A549 treated with Hydrocortisone at 1 μM for 4 hours (cell line): Measurements from ENCODE around the gene VPS52. TPM values are rescaled to one million over a fixed set of nuclear protein-coding genes. Genes with fewer than 3 reads are reported as not detected.

Experiments used
- total RNA-seq: library from RNA; stranded (reverse); fragments of 200-300 nt; extraction: Qiagen RNA extraction; gene quantifications from 5 replicates; pipeline ENCODE4 v1.2.3, GENCODE V29; 2022

The VPS52 gene, protein sequence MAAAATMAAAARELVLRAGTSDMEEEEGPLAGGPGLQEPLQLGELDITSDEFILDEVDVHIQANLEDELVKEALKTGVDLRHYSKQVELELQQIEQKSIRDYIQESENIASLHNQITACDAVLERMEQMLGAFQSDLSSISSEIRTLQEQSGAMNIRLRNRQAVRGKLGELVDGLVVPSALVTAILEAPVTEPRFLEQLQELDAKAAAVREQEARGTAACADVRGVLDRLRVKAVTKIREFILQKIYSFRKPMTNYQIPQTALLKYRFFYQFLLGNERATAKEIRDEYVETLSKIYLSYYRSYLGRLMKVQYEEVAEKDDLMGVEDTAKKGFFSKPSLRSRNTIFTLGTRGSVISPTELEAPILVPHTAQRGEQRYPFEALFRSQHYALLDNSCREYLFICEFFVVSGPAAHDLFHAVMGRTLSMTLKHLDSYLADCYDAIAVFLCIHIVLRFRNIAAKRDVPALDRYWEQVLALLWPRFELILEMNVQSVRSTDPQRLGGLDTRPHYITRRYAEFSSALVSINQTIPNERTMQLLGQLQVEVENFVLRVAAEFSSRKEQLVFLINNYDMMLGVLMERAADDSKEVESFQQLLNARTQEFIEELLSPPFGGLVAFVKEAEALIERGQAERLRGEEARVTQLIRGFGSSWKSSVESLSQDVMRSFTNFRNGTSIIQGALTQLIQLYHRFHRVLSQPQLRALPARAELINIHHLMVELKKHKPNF
- total RNA-seq: 16.0 to 19.1 TPM (median 17.0 TPM) in 5 replicates

DNA sequence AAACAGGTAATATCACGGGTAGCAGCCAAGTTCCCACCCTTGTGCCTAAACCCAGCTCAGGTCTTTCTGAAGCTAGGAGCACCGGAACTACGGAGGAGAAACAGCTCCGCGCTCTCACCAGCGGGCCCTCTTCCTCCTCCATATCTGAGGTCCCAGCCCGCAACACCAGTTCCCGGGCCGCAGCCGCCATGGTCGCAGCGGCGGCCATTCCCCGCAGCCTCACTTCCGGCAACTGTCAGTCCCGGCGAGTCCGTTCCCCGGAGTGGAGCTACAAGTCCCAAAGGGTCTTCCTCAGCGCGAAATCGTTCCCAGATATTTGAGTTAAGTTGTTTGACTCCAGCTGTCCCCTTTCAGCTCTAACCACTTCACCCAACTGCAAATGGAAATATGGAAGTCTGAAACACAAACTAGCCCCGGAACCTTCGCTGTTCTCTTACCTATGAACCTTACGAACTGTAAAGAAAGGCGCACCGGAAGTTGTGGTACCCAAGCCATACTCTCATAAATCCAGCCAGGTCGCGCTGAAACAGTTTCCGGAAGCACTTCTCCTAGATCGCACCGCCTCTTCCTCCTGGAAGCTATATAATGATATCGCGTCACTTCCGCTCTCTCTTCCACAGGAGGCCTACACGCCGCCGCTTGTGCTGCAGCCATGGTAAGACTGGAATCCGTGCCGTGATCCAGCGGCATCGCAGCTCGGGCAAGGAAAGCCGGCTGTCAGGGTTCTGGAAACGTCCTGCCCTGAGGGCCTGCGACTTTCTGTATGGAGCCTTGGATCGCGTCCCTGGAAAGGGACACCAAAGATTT is at the start of gene VPS52, which contains the start of gene RPS18:
Gene VPS52, minus strand, starts transcription at position 409 of the 807 bp plus-strand sequence. Its CDS starts 201 bp downstream, at position 208.
Gene RPS18, plus strand, starts transcription at position 608 of the 807 bp plus-strand sequence. Its CDS starts 45 bp downstream, at position 653.

DNA sequence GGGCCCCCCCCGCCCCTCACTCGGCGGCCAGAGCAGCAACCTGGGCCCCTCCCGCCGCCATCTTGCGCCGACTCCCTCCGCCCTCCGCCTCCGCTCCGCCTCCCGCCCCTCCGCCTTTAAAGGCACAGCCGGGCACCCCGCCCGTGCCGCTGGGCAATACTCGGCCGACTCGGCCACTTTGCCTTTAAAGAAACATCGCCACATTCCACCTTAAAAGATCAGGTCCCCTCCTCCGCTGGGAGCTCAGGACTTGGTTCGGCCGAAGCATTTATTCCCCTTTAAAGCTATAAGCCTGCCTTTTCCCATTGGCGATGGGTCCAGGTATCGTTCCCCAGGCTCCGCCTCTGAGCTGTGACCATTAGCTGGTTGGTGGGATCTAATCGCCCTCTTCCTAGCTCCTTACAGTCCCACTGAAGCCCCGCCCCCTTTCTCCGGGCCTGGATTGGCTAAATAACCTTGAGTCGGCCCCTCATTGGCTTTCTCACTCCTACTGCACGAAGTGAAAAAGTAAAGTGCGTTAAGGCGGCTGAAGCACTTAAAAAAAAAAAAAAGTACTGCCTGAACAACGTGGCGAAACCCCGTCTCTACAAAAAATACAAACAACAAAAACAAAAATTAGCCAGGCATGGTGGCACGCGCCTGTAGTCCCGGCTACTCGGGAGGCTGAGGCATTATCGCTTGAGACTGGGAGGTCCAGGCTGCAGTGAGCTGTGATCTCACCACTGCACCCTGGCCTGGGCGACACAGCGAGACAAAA is 46.2 kb upstream of the VPS52 start, which contains the start of gene ZBTB22:
Gene ZBTB22, minus strand, starts transcription at position 76 of the 757 bp plus-strand sequence. CDS start 828 bp downstream, outside the sequence.

DNA sequence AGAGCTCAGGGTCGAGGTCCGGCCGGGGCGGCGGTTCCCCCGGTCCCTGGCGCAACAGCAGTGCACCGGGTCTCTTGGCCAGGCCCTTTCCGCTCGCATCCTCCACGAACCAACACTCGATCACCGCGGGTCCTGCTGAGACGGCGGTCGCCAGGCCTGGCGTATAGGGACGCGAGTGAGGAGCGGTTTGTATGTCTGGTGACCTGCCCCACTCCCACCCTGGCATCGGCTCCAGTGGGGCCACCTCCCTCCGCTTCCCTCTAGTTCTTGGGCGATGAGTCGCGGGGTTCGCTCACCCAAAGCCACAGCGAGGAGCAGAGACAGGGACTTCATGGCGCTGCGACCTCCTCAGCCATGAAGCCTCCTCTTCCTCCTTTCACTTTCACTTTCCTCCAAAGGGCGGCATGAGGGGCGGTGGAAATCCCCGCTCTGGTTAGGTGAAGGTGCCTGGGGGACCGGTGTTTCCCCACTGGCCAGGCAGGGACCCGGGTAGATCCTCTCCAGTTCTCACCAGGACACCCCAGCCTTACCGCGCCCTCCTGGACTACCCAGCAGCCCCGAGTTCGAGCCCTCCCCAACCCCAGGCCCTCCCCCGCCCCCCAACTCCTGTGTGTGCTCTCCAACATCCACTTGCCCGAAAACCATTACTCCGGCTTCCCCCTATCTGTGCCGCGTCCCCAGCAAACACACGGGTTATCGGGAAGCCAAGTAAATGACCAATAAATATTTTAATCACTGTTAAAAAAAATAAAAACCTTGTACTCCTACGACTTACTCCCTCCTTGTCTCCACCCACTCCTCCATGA is 42.2 kb upstream of the VPS52 start, which contains the start of gene TAPBP:
Gene TAPBP, minus strand, starts transcription at position 370 of the 806 bp plus-strand sequence. Its CDS starts 37 bp downstream, at position 333.

DNA sequence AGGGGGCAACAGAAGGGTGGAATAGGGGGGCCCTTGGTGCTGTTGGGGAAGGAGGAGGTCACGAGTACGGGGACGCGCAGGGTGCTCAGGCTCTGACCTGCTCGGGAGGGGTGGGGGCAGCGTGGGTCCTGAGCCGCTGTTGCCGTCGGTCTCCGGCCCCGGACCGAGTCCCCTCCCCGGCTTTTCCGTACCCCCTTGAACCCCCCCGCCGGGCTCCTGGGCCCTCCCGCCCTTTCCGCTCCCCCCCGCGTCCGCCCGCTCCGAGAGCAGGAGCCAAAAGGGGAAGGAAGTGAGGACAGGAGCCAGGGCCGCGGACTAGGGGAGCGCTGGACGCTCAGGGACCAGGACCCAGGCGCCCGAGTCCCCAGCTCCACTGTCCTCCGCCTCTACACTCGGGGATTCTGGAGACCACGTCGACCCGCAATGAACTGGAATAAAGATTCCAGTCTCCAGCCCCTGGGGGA is 27.1 kb upstream of the VPS52 start, which contains the start of gene RGL2:
Gene RGL2, minus strand, starts transcription at position 170 of the 464 bp plus-strand sequence. CDS start 332 bp downstream, outside the sequence.

DNA sequence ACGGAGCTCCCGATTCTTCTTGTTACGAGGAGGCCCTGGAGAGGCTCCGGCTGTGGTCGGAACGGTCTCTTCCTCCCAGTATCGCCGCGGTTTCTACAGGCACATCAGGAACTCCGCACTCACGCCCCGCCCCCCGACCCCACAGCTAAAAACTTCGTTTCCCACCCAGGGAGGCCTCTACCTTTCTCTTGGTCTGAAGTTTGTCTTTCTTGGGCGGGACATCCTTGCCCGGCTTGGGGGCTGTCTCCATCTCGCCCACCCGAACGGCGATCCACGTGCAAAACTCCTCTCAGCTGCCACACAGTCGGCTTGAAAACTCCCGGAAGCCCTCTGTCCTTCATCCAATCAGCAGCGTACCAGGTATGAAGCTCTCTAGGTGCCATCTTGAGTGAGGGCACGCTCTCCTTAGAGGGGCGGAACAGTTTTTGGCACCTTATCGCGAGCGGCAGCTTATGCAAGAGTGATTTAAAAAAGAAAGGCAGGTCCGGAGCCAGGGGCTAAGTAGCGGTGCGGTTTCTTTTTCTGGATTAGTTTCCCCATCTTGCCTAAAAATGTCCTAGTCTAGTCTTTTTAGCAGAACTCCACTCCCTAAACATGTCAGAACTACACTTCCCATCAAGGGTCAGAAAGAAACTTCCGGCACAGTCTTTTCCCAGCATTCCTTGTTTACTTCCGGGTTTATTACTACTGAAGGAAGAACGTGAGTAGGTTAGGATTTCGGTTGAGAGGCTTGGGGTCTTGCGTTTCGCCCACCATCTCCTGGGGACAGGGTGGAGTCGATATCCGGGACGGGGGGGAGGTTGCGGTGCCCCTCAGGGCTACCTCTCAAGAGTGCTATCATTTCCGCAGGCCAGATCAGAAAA is 17.5 kb upstream of the VPS52 start, which contains the start of the genes PFDN6 and WDR46:
Gene PFDN6, plus strand, starts transcription at position 681 of the 863 bp plus-strand sequence. CDS start 256 bp downstream, outside the sequence.
Gene WDR46, minus strand, starts transcription at position 319 of the 863 bp plus-strand sequence. Its CDS starts 69 bp downstream, at position 250.

DNA sequence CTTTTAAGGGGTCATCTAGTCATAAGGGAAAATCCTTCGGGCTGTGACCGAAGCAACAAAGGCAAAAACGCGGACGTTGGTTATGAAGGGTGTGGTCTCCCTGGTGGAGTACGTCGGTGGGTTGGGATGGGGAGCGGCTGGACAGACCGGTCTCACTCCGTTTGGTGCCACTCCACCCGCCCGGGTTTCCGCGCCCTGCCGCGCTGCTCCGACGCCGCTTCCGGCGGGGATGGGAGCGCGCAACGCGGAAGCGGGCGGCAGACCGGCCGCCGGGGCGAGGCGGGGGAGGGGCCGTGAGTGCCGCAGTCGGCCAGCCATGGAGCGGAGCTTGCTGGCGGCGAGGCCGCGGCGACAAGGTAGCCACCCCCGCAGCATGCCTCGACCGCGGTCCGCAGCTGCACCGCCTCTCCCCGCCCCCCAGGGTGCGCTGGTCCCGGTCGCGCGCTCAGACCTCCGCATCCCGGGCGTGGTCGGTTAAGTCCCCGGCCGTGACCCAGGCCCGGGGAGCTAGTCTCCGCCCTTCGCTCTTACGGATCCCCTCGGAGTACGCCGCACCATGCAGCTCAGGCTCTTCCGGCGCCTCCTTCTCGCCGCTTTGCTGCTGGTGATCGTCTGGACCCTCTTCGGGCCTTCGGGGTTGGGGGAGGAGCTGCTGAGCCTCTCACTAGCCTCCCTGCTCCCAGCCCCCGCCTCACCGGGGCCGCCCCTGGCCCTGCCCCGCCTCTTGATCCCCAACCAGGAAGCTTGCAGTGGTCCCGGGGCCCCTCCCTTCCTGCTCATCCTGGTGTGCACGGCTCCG is 5.4 kb upstream of the VPS52 start, which contains the start of gene B3GALT4:
Gene B3GALT4, plus strand, starts transcription at position 260 of the 799 bp plus-strand sequence. Its CDS starts 297 bp downstream, at position 557.

DNA sequence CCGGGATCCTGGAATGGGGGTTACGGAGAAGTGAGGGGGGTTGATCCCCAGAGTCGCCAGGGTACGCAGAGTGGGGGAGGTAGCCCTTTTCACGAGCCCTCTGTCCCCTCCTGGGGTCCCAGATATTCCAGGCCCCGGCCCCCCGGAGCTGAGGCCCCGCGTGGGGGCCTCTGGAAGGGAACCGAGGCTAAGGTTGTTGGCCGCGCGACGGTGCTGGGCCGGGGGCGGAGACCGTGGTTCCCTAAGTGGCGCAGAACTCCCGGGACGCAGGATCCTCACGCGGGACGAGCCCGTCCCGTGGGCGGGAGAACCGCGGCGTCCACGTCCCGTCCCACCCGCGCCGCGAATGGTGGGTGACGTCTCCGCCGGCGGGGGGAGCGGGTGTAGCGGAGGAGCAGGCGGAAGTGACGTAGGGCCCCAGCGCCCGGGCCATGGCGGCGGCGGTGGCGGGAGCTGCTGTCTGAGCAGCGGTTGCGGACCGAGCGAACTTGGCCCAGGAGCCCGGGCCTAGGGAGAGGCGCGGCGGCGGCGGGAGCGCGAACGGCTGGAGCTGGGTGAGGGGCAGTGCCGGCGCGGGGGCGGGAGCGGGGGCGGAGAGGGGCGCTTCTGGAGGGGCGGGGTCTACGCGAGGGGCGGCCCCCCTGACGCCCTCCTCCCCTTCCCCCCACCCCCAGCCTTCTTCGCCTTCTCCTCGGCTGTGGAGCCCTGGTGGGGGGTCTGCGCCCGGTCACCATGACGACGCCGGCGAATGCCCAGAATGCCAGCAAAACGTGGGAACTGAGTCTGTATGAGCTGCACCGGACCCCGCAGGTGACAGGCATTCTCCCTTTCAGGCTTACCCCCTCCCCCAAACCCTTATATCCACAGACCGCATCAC is 63.3 kb downstream of the VPS52 start, which contains the start of gene RING1:
Gene RING1, plus strand, starts transcription at position 410 of the 877 bp plus-strand sequence. Its CDS starts 323 bp downstream, at position 733.

DNA sequence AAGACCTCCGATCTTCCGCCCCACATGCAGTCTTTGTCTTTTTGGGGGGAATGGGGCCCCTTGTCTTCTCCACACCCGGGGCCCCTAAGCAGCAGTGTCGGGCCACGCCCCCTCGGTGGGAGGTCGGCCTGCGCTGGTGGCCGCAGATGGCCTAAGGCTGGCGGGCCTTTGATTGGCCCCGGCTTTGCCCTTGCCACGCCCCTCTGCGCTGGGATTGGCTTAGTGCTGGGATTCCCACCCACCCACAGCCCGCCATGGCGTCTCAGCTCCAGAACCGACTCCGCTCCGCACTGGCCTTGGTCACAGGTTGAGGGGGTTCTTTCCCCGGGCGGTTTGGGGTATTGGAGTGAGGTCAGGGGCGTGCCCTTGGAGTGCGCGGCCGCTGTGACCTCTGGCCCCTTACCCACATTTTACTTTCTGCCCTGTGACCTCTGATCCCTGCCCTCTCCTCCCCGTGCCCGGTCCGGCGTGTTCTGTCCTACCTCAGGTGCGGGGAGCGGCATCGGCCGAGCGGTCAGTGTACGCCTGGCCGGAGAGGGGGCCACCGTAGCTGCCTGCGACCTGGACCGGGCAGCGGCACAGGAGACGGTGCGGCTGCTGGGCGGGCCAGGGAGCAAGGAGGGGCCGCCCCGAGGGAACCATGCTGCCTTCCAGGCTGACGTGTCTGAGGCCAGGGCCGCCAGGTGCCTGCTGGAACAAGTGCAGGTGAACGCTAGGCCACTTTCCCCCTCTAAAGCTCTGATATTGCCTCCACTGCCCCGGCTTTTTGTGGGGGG is 67.1 kb downstream of the VPS52 start, which contains the start of gene HSD17B8:
Gene HSD17B8, plus strand, starts transcription at position 241 of the 776 bp plus-strand sequence. Its CDS starts 14 bp downstream, at position 255.

Other genes starting within 250 kb of the VPS52 start
- 0.08 to 0.25 TPM in 2 of 5 replicates, not detected in the others for gene HLA-DPA1, start 198.2 kb downstream of the VPS52 start, total RNA-seq
- gene HLA-DPB1, start 195.9 kb downstream of the VPS52 start, total RNA-seq: 0.05 TPM in 1 of 5 replicates, not detected in the others
- gene COL11A2, start 79.4 kb downstream of the VPS52 start, total RNA-seq: 0.52 to 0.93 TPM (median 0.73 TPM) in 5 replicates
- 18.4 to 21.6 TPM (median 20.6 TPM) in 5 replicates for gene RXRB, start 71.2 kb downstream of the VPS52 start, total RNA-seq
- gene SLC39A7, start 71.0 kb downstream of the VPS52 start, total RNA-seq: 98.2 to 128 TPM (median 107 TPM) in 5 replicates
- gene HSD17B8, start 67.2 kb downstream of the VPS52 start, total RNA-seq: 12.2 to 16.7 TPM (median 14.9 TPM) in 5 replicates
- 20.3 to 25.5 TPM (median 23.6 TPM) in 5 replicates for gene RING1, start 63.4 kb downstream of the VPS52 start, total RNA-seq
- 2,510 to 2,725 TPM (median 2,552 TPM) in 5 replicates for gene RPS18, start 199 bp upstream of the VPS52 start, total RNA-seq
- 0.56 to 1.2 TPM (median 0.95 TPM) in 5 replicates for gene B3GALT4, start 5.2 kb upstream of the VPS52 start, total RNA-seq
- 48.8 to 53.2 TPM (median 50.6 TPM) in 5 replicates for gene WDR46, start 17.4 kb upstream of the VPS52 start, total RNA-seq
- 95.0 to 118 TPM (median 104 TPM) in 5 replicates for gene PFDN6, start 17.7 kb upstream of the VPS52 start, total RNA-seq
- gene RGL2, start 27.1 kb upstream of the VPS52 start, total RNA-seq: 11.7 to 14.0 TPM (median 13.1 TPM) in 5 replicates
- gene TAPBP, start 42.2 kb upstream of the VPS52 start, total RNA-seq: 35.1 to 42.4 TPM (median 36.9 TPM) in 5 replicates
- 2.4 to 3.4 TPM (median 3.3 TPM) in 5 replicates for gene ZBTB22, start 45.9 kb upstream of the VPS52 start, total RNA-seq
- gene DAXX, start 51.1 kb upstream of the VPS52 start, total RNA-seq: 34.5 to 41.5 TPM (median 34.7 TPM) in 5 replicates
- 42.3 to 45.8 TPM (median 44.0 TPM) in 5 replicates for gene KIFC1, start 119.9 kb upstream of the VPS52 start, total RNA-seq
- 14.2 to 18.0 TPM (median 15.3 TPM) in 5 replicates for gene PHF1, start 139.1 kb upstream of the VPS52 start, total RNA-seq
- 167 to 226 TPM (median 199 TPM) in 5 replicates for gene CUTA, start 146.2 kb upstream of the VPS52 start, total RNA-seq
- gene SYNGAP1, start 148.2 kb upstream of the VPS52 start, total RNA-seq: 3.1 to 4.8 TPM (median 4.4 TPM) in 5 replicates
- gene ZBTB9, start 182.7 kb upstream of the VPS52 start, total RNA-seq: 9.9 to 12.3 TPM (median 11.7 TPM) in 5 replicates